ENCODE data around the gene DOK4. TPM values are rescaled to one million over a fixed set of nuclear protein-coding genes. Genes with fewer than 3 reads are reported as not detected.

The DOK4 gene
- total RNA-seq, 1 experiment from 2014 or later: 14.4 TPM

GRCh38 chr16:57473906-57474305 lies 12.4 kb downstream of the DOK4 start:
- ChIA-PET RAD21 (ENCODE audit: low non-redundant PET in 1 of 2, low total read pairs in 2 of 2, uncharacterized antibody in 2 of 2, unreplicated experiment in 2 of 2) (no interaction called here), CTCF (no interaction called here), POLR2A (interaction anchor here (0.7 kb wide), 1 partner anchor 13 kb away, joined by 4 read pairs; no protein-coding TSS in a partner anchor)
- ATAC-seq: no peak
- Histone ChIP-seq H3K9me2 (ENCODE audit: insufficient read depth) (no peaks in the 10 kb centered on the region), H3K36me3 (ENCODE audit: control insufficient read depth in 1 of 2, insufficient read depth in 2 of 2, low read length in 2 of 2) (peaks cover 23 to 37% of the 10 kb centered on the region in 2 experiments; a peak in 3 of 4 replicates), H3K27me3 (ENCODE audit: insufficient read depth, low read length) (no peaks in the 10 kb centered on the region), H4K20me1 (ENCODE audit: insufficient read depth) (no peaks in the 10 kb centered on the region), H3K9ac (ENCODE audit: low read length) (no peak overlapping the region), H3K4me3 (replicated peaks in 1 of 2; ENCODE audit: low read depth in 1 of 2, low read length in 2 of 2) (no peak overlapping the region), H3K4me1 (ENCODE audit: control insufficient read depth in 1 of 2, insufficient read depth in 2 of 2, low read length in 2 of 2) (peaks cover 11 to 17% of the 10 kb centered on the region in 2 experiments; a peak in 3 of 4 replicates), H3K4me2 (ENCODE audit: low read length) (no peak overlapping the region), H3K9me3 (ENCODE audit: control insufficient read depth in 1 of 2, insufficient read depth in 1 of 2, low read depth in 1 of 2, low read length in 2 of 2) (no peaks in the 10 kb centered on the region), H3K79me2 (ENCODE audit: insufficient read depth, low read length) (no peaks in the 10 kb centered on the region), H3K27ac (ENCODE audit: low read depth, low read length) (no peak overlapping the region), H2AFZ (ENCODE audit: low read depth, low read length, poor library complexity, severe bottlenecking) (no peak overlapping the region)
- intact Hi-C loops (cut with micrococcal nuclease): no loop called here
- BruUV-seq (replicated peaks): no TSS peak
- DNase-seq (ENCODE audit: low read depth, low spot score): no peak
- TF ChIP-seq TCF7L2 (IDR thresholded peaks at IDR 0.05; ENCODE audit: borderline replicate concordance, extremely low read depth, insufficient read depth, insufficient read length): no peak
- no peak for TF ChIP-seq SRF (IDR thresholded peaks at IDR 0.05; ENCODE audit: low read depth)
- no peak for TF ChIP-seq POLR2A (IDR thresholded peaks at IDR 0.05; ENCODE audit: borderline replicate concordance, extremely low read depth, insufficient read depth, insufficient read length)
- TF ChIP-seq ZFX (IDR thresholded peaks at IDR 0.05): no peak
- TF ChIP-seq CEBPB (IDR thresholded peaks at IDR 0.05; ENCODE audit: low read depth): no peak
- no peak for TF ChIP-seq EZH2 (IDR thresholded peaks at IDR 0.05)
- TF ChIP-seq RAD21 (IDR thresholded peaks at IDR 0.05; ENCODE audit: low read depth): no peak
- TF ChIP-seq JUND (IDR thresholded peaks at IDR 0.05): no peak
- TF ChIP-seq YY1 (IDR thresholded peaks at IDR 0.05; ENCODE audit: extremely low read depth, insufficient replicate concordance, low read depth, low read length): no peak
- TF ChIP-seq ZNF274 (IDR thresholded peaks at IDR 0.05; ENCODE audit: low read depth, low read length): no peak
- TF ChIP-seq ELF1 (IDR thresholded peaks at IDR 0.05; ENCODE audit: borderline replicate concordance, low read depth): no peak
- no peak for TF ChIP-seq SIN3A (IDR thresholded peaks at IDR 0.05; ENCODE audit: low read depth)
- no peak for TF ChIP-seq EZH2phosphoT487 (IDR thresholded peaks at IDR 0.05; ENCODE audit: borderline replicate concordance)
- TF ChIP-seq POLR2AphosphoS5 (IDR thresholded peaks at IDR 0.05; ENCODE audit: low read depth, low read length): no peak
